H9 (cell line): Measurements from ENCODE around the gene SEMA4C. TPM values are rescaled to one million over a fixed set of nuclear protein-coding genes. Genes with fewer than 3 reads are reported as not detected.
A peak's percentile ranks its signal among the peaks of the same experiment; 100 is the strongest.

Experiments
- DNase-seq: peaks from one replicate; pipeline ENCODE4 v3.0.0-alpha.2; 2017
- H2AFZ ChIP-seq: one replicate; pipeline ENCODE4 v1.6.1; 2013; ENCODE audit warnings: mild to moderate bottlenecking, low read length, control low read depth, moderate library complexity
- H2AK5ac ChIP-seq: 2 replicates; pipeline ENCODE4 v1.6.1; 2013; ENCODE audit warnings: low read length, control low read depth, mixed read lengths; ENCODE audit not compliant: insufficient read length
- H2BK120ac ChIP-seq: one replicate; pipeline ENCODE4 v1.6.1; 2013; ENCODE audit warnings: low read depth, mild to moderate bottlenecking, low read length, control low read depth, inconsistent platforms; ENCODE audit not compliant: poor library complexity, severe bottlenecking
- H2BK12ac ChIP-seq: 2 replicates; pipeline ENCODE4 v1.6.1; 2013; ENCODE audit warnings: low read length, control low read depth, mixed read lengths, low read depth; ENCODE audit not compliant: insufficient read length
- H2BK15ac ChIP-seq: 2 replicates; pipeline ENCODE4 v1.6.1; 2013; ENCODE audit warnings: low read depth, low read length, control low read depth
- H2BK20ac ChIP-seq: one replicate; pipeline ENCODE4 v1.6.1; 2013; ENCODE audit warnings: low read depth, mild to moderate bottlenecking, low read length, control low read depth, inconsistent platforms; ENCODE audit not compliant: poor library complexity, severe bottlenecking
- H2BK5ac ChIP-seq: 2 replicates; pipeline ENCODE4 v1.6.1; 2013; ENCODE audit warnings: low read length, control low read depth, mixed read lengths; ENCODE audit not compliant: insufficient read length
- H3K14ac ChIP-seq: 2 replicates; pipeline ENCODE4 v1.6.1; 2013; ENCODE audit warnings: low read length, control low read depth; ENCODE audit not compliant: insufficient read depth
- H3K18ac ChIP-seq: 2 replicates; pipeline ENCODE4 v1.6.1; 2013; ENCODE audit warnings: low read depth, mild to moderate bottlenecking, mixed read lengths, low read length, control low read depth; ENCODE audit not compliant: insufficient read length
- H3K23ac ChIP-seq: 2 replicates; pipeline ENCODE4 v1.6.1; 2013; ENCODE audit warnings: low read length, control low read depth, mixed read lengths, low read depth; ENCODE audit not compliant: insufficient read length
- H3K23me2 ChIP-seq: 2 replicates; pipeline ENCODE4 v1.6.1; 2013; ENCODE audit warnings: low read depth, mild to moderate bottlenecking, mixed read lengths, low read length, control low read depth; ENCODE audit not compliant: insufficient read length, poor library complexity, severe bottlenecking
- H3K27ac ChIP-seq: 2 replicates; pipeline ENCODE4 v1.5.1; 2013; ENCODE audit warnings: low read length, control low read depth, mixed read lengths, low read depth; ENCODE audit not compliant: insufficient read length
- H3K27me3 ChIP-seq: 2 replicates; pipeline ENCODE4 v1.6.1; 2013; ENCODE audit warnings: low read length, control low read depth, inconsistent platforms; ENCODE audit not compliant: insufficient read depth
- H3K4ac ChIP-seq: 2 replicates; pipeline ENCODE4 v1.6.1; 2013; ENCODE audit warnings: low read depth, mild to moderate bottlenecking, control low read depth, inconsistent platforms, low read length, moderate library complexity
- H3K4me1 ChIP-seq: 2 replicates; pipeline ENCODE4 v1.6.1; 2013; ENCODE audit warnings: low read length, control low read depth, inconsistent platforms; ENCODE audit not compliant: insufficient read depth
- H3K4me2 ChIP-seq: 2 replicates; pipeline ENCODE4 v1.6.1; 2013; ENCODE audit warnings: low read length, control low read depth, mixed read lengths; ENCODE audit not compliant: insufficient read length, insufficient read depth
- H3K56ac ChIP-seq: 2 replicates; pipeline ENCODE4 v1.6.1; 2013; ENCODE audit warnings: low read depth, mild to moderate bottlenecking, mixed read lengths, low read length, control low read depth; ENCODE audit not compliant: insufficient read length
- H3K79me1 ChIP-seq: 2 replicates; pipeline ENCODE4 v1.6.1; 2013; ENCODE audit warnings: low read depth, mild to moderate bottlenecking, moderate library complexity, low read length, control low read depth, inconsistent platforms; ENCODE audit not compliant: insufficient read depth, poor library complexity, severe bottlenecking
- H3K79me2 ChIP-seq: 2 replicates; pipeline ENCODE4 v1.6.1; 2013; ENCODE audit warnings: low read length, control low read depth, inconsistent platforms; ENCODE audit not compliant: insufficient read depth
- H3K9ac ChIP-seq: 2 replicates; pipeline ENCODE4 v1.6.1; 2013; ENCODE audit warnings: low read length, control low read depth, mixed read lengths; ENCODE audit not compliant: insufficient read length; ENCODE audit errors: extremely low read depth
- H3K9me3 ChIP-seq: one replicate; pipeline ENCODE4 v1.6.1; 2013; ENCODE audit warnings: low read depth, low read length, inconsistent platforms; ENCODE audit not compliant: control insufficient read depth
- H3T11ph ChIP-seq: one replicate; pipeline ENCODE4 v1.6.1; 2013; ENCODE audit warnings: mild to moderate bottlenecking, low read length, control low read depth, inconsistent platforms
- H4K20me1 ChIP-seq: one replicate; pipeline ENCODE4 v1.6.1; 2013; ENCODE audit not compliant: control insufficient read depth, insufficient read length, insufficient read depth
- H4K5ac ChIP-seq: 2 replicates; pipeline ENCODE4 v1.6.1; 2013; ENCODE audit warnings: low read depth, mild to moderate bottlenecking, mixed read lengths, low read length, control low read depth; ENCODE audit not compliant: insufficient read length
- H4K8ac ChIP-seq: replicated peaks from 2 replicates; pipeline ENCODE4 v1.6.1; 2013; ENCODE audit warnings: low read length, control low read depth, mixed read lengths, low read depth; ENCODE audit not compliant: insufficient read length
- H4K91ac ChIP-seq: 2 replicates; pipeline ENCODE4 v1.6.1; 2013; ENCODE audit warnings: low read depth, mild to moderate bottlenecking, moderate library complexity, mixed read lengths, low read length, control low read depth; ENCODE audit not compliant: insufficient read length
- H3K27ac Mint-ChIP-seq, 3 experiments: 2 replicates in 2 of 3; 3 replicates in 1 of 3; pipeline ENCODE4 v1.8.0; 2020 to 2021; ENCODE audit warnings: mixed read lengths in 3 of 3, mild to moderate bottlenecking in 1 of 3, moderate library complexity in 1 of 3
- H3K27me3 Mint-ChIP-seq: 2 replicates; pipeline ENCODE4 v1.8.0; 2021; ENCODE audit warnings: low read depth, mild to moderate bottlenecking, moderate library complexity, mixed read lengths
- H3K36me3 Mint-ChIP-seq, 3 experiments: 2 replicates in 2 of 3; 3 replicates in 1 of 3; pipeline ENCODE4 v1.8.0; 2020 to 2021; ENCODE audit warnings: low read depth in 3 of 3, mixed read lengths in 3 of 3; ENCODE audit not compliant: insufficient read depth in 1 of 3
- H3K4me1 Mint-ChIP-seq, 2 experiments: 2 replicates each; pipeline ENCODE4 v1.8.0; 2020; ENCODE audit warnings: mixed read lengths in 2 of 2
- H3K4me3 Mint-ChIP-seq, 2 experiments: 2 replicates in 1 of 2; 3 replicates in 1 of 2; pipeline ENCODE4 v1.8.0; 2020 to 2021; ENCODE audit warnings: mild to moderate bottlenecking in 2 of 2, mixed read lengths in 2 of 2, moderate library complexity in 1 of 2
- H3K9me3 Mint-ChIP-seq, 2 experiments: 2 replicates in 1 of 2; 3 replicates in 1 of 2; pipeline ENCODE4 v1.8.0; 2020; ENCODE audit warnings: mild to moderate bottlenecking in 2 of 2, mixed read lengths in 2 of 2, moderate library complexity in 1 of 2
- WGBS: extraction: QIAGEN DNeasy Blood & Tissue Kit; methylation state at CpG from one replicate; pipeline ENCODE4 v1.1.7; 2013; ENCODE audit warnings: missing lambda C conversion rate, low lambda C conversion rate, mixed read lengths; ENCODE audit not compliant: insufficient read length; ENCODE audit errors: extremely low coverage; 5-methylcytosine and 5-hydroxymethylcytosine counted together
- total RNA-seq: library from RNA; stranded (reverse); gene quantifications from 2 replicates; pipeline ENCODE4 v1.2.1, GENCODE V29; 2021
- TF ChIP-seq, protein P1 (sequence below): fragments of 200-600 bp; sonication (generic); conservative IDR thresholded peaks from 3 replicates; pipeline ENCODE4 v1.8.0; 2021; ENCODE audit warnings: antibody characterized with exemption, mild to moderate bottlenecking

SEMA4C gene
- total RNA-seq, 1 experiment from 2014 or later: 81.6 TPM

DNA sequence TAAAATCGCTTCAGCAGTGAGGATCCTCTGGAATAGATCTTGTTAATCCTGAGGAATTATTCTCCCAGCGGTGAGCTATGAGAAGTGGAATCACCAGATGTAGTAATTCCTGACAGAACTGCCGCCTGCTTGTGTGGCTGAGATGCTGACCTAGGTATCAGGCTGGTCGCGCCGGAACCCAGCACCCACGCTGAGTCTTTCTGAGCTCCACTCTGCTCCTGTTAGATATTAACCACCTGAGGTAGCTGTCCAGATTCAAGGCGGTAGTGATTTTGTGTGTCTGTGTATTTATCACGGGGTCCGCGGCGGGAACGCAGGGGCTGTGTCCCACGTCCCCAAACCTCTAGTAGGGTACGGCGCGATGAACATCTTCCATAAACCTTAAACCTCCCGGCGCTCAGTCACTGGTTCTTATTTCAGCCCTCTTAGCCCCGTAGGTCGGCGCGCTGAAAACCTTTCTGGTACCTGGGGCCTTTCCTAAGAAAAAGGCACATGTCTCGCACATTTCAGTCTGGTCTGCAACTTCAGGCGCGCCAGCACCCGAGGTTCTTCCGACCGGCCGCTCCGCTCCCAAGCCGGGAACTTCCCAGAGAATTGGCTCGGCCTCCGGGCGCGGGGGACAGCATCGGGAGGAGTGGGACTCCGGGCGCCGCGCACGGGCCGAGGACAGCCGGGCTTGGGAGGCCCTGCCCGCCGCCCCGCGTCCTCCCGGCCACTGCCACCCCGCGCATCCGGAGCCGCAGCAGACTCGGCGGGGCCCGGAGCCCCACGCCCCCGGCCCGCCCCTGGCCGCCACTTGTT lies 54.4 kb downstream of the SEMA4C start:
- Histone ChIP-seq H3K79me1 (peaks cover 2% of the 10 kb centered on the region), H3K9me3 (no peaks in the 10 kb centered on the region), H3K4me2 (peak overlapping the region; percentile 81), H2BK20ac (no peak overlapping the region), H3K56ac (no peak overlapping the region), H2BK5ac (no peak overlapping the region), H4K8ac (no peak overlapping the region), H2AK5ac (no peak overlapping the region), H3K27me3 (no peaks in the 10 kb centered on the region), H2AFZ (peak overlapping the region; percentile 79), H3K23ac (no peak overlapping the region), H3K9ac (peak overlapping the region; percentile 28), H3K18ac (no peak overlapping the region), H2BK120ac (no peak overlapping the region), H3K4me1 (peaks cover 3% of the 10 kb centered on the region; the same call in 1 of the 2 replicates), H4K5ac (no peak overlapping the region), H4K91ac (no peak overlapping the region), H3K79me2 (peaks cover 2% of the 10 kb centered on the region; the same call in 1 of the 2 replicates), H3K14ac (no peak overlapping the region), H4K20me1 (peaks cover 2% of the 10 kb centered on the region), H3K4ac (no peak overlapping the region), H2BK12ac (no peak overlapping the region), H3K27ac (no peak overlapping the region), H2BK15ac (no peak overlapping the region), H3K23me2 (peaks cover 7% of the 10 kb centered on the region), H3T11ph (no peak overlapping the region)
- Mint-ChIP-seq H3K36me3 (peaks cover 13 to 30% (median 29%) of the 10 kb centered on the region in 3 experiments), H3K9me3 (no peaks in the 10 kb centered on the region; a peak in 1 of 5 replicates), H3K4me3 (peak overlapping the region; percentile 78 to 88), H3K27me3 (peaks cover 1% of the 10 kb centered on the region; the same call in 1 of the 2 replicates), H3K4me1 (peaks cover 38 to 40% of the 10 kb centered on the region in 2 experiments), H3K27ac (peak overlapping the region in 2 of 3 experiments; percentile 23 to 27; a peak in 5 of 7 replicates)
- WGBS: no CpG with 5 or more reads among the region's 60 CpGs
- no peak for DNase-seq
- TF ChIP-seq, protein P1, sequence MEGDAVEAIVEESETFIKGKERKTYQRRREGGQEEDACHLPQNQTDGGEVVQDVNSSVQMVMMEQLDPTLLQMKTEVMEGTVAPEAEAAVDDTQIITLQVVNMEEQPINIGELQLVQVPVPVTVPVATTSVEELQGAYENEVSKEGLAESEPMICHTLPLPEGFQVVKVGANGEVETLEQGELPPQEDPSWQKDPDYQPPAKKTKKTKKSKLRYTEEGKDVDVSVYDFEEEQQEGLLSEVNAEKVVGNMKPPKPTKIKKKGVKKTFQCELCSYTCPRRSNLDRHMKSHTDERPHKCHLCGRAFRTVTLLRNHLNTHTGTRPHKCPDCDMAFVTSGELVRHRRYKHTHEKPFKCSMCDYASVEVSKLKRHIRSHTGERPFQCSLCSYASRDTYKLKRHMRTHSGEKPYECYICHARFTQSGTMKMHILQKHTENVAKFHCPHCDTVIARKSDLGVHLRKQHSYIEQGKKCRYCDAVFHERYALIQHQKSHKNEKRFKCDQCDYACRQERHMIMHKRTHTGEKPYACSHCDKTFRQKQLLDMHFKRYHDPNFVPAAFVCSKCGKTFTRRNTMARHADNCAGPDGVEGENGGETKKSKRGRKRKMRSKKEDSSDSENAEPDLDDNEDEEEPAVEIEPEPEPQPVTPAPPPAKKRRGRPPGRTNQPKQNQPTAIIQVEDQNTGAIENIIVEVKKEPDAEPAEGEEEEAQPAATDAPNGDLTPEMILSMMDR: no peak
